ENCODE data around the gene EHD2.
"Not testable (repeated sequence)": the region's sequence is repeated elsewhere in the genome, so short reads cannot be mapped to it uniquely, and the experiment has no call there.

The EHD2 gene

GRCh38 chr19:47769534-47769933 is 56.3 kb downstream of the EHD2 start:
- no peak for DNase-seq (ENCODE audit: low read depth, low spot score)

DNA sequence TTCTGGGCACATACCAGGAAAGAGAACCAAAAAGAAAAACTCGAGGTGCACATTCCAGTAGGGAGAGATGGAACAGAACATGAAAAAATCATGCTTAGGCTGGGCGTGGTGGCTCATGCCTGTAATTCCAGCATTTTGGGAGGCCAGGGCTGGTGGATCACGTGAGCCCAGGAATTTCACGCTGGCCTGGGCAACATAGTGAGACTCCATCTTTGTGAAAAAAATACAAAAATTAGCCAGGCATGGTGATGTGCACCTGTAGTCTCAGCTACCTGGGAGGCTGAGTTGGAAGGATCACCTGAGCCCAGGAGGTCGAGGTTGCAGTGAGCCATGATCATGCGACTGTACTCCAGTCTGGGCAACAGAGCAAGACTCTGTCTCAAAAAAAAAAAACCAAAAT is 58.1 kb downstream of the EHD2 start:
- DNase-seq (ENCODE audit: low read depth, low spot score) = not testable (repeated sequence)

GRCh38 chr19:47776568-47776967 is 63.3 kb downstream of the EHD2 start:
- DNase-seq (ENCODE audit: low read depth, low spot score) = no peak

DNA sequence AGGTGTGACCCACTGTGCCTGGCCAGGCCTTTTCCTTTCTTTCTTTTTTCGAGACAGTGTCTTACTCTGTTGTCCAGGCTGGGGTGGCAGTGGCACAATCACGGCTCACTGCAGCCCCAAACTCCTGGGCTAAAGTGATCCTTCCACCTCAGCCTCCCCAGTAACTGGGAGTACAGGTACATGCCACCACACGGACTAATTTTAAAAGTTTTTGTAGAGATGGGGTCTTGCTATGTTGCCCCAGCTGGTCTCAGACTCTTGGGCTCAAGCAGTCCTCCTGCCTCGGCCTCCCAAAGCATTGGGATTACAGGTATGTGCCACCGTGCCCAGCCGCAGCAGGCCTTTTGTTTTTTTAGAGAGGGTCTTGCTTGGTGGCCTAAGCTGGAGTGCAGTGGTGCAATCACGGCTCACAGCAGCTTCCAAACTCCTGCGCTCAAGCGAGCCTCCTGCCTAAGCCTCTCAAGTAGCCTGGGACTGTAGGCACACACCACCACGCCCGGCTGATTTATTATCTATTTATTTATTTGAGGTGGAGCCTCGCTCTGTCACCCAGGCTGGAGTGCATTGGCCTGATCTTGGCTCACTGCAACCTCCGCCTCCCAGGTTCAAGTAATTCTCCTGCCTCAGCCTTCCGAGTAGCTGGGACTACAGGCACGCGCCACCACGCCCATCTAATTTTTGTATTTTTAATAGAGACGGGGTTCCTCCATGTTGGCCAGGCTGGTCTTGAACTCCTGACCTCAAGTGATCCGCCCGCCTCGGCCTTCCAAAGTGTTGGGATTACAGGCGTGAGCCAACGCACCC is 64.2 kb downstream of the EHD2 start:
- not testable (repeated sequence) for DNase-seq (ENCODE audit: low read depth, low spot score)

- peak; percentile 92 for DNase-seq (ENCODE audit: low read depth, low spot score)
Observed at GRCh38 chr19:47778049-47778953, 65.1 kb downstream of the EHD2 start, which contains the start of gene SELENOW. SELENOW (plus strand) TSS chr19:47778703; CDS start chr19:47778786, 83 bp downstream.

DNA sequence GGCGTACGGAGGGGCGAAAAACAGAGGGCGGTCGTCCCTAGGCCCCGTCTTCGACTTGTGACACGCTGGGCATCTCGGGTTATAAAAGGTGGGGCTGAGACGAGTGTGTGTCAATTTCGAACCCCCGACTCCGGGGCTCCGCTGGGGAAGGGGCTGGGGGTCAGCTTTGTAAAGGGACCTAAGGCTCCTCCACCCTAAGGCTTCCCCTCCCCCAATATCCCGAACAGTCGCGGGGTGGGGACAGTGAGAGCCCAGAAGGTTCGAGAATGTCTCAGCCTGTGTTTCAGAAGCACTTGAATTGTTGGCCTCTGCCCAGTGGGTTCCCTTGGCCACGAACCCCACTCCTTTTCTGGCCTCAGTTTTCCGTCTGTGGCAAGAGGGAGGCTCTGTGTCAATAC is 65.7 kb downstream of the EHD2 start:
- no peak for DNase-seq (ENCODE audit: low read depth, low spot score)

- DNase-seq (ENCODE audit: low read depth, low spot score) = peak; percentile 66
Observed at GRCh38 chr19:47779524-47780214, 66.4 kb downstream of the EHD2 start.

GRCh38 chr19:47780215-47780551 is 67.0 kb downstream of the EHD2 start:
- no peak for DNase-seq (ENCODE audit: low read depth, low spot score)

- no peak for DNase-seq (ENCODE audit: low read depth, low spot score)
Observed at GRCh38 chr19:47781590-47782262, 68.5 kb downstream of the EHD2 start.

DNA sequence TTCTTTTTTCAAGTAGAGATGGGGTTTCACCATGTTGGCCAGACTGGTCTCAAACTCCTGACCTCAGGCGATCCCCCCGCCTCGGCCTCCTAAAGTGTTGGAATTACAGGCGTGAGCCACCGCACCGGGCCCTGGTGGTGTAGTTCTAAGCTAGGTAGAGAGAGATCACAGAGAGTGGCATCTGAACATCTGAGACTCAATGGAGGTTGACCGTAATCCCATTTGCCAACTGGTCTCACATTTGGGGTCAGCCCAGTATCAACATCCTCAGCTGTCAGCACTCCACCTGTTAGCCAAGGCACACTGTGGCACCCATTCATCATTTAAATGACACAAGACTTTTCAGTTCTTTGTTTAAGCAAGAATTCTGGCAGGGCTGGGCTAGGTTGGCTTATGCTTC is 73.3 kb downstream of the EHD2 start:
- no peak for DNase-seq (ENCODE audit: low read depth, low spot score)

DNA sequence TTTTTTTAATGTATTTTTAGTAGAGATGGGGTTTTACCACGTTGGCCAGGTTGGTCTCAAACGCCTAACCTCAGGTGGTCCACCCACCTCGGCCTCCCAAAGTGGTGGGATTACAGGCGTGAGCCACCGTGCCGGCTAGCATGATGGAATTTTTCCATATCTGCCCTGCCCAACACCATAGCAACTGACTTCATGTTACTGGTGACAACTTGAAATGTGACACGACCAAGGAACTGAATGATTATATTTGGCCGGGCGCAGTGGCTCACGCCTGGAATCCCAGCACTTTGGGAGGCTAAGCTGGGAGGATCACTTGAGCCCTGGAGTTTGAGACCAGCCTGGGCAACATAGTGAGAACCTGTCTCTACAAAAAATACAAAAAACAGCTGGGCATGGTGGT is 74.1 kb downstream of the EHD2 start:
- DNase-seq (ENCODE audit: low read depth, low spot score) = not testable (repeated sequence)

GRCh38 chr19:47789811-47790210 is 76.6 kb downstream of the EHD2 start:
- DNase-seq (ENCODE audit: low read depth, low spot score) = not testable (repeated sequence)

DNA sequence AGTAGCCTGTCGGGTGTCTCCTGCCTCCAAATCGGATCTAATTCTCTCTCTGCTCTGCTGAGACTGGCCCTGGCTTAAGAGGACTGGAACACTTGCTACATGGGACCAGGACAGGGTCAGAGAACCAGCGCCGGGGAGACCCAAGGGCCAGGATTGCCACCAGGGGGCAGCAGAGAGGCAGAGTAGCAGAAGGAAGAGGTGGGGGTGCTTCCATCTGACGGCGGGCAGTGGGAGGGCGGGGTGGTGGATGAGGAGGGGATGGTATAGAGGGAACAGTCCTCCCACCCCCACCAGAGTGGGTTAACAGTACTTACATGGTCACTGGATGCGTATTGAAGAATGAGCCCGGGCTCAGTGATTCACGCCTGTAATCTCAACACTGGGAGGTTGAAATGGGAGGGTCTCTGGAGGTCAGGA is 77.2 kb downstream of the EHD2 start:
- peak; percentile 99 for DNase-seq (ENCODE audit: low read depth, low spot score)

DNA sequence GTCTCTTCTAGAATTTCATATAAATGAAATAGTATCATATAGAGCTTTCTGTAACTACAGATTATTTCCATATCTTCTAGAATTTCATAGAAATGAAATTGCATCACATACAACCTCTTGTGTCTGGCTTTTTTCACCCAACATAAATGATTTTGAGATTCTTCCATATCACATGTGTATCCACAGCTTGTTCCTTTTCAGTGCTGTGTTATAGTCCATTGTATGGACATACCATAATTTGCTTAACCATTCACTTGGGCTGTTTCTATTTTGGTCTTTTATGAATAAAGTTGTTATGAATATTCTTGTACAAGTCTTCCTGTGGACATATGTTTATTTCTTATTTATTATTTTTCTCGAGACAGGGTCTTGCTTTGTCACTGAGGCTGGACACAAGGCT is 79.4 kb downstream of the EHD2 start:
- no peak for DNase-seq (ENCODE audit: low read depth, low spot score)

All from ELF-1 (cell line).